Measurements from ENCODE around the gene SPATS1.
"Not testable (repeated sequence)": the region's sequence is repeated elsewhere in the genome, so short reads cannot be mapped to it uniquely, and the experiment has no call there.

Gene SPATS1

GRCh38 chr6:44333942-44334341 lies 8.5 kb upstream of the SPATS1 start:
- H3K36me3 ChIP-seq = no peaks in the 10 kb centered on the region
- H3K4me2 ChIP-seq = peak overlapping the region in 6 of 11 experiments; percentile 12 to 62 (median 30); a peak in 7 of 22 replicates
- peaks cover 0 to 19% (median 3%) of the 10 kb centered on the region in 10 experiments; a peak in 9 of 20 replicates for H3K4me1 ChIP-seq
- TF ChIP-seq Cebpa-rat (IDR thresholded peaks at IDR 0.05) = no peak
- H3K27me3 ChIP-seq = no peaks in the 10 kb centered on the region
- H3K4me3 ChIP-seq = no peak overlapping the region
- no peak overlapping the region for H3K27ac ChIP-seq
- H3K9me3 ChIP-seq (replicated peaks in 1 of 11) = no peaks in the 10 kb centered on the region
- no peak overlapping the region for H3K9ac ChIP-seq
- no peaks in the 10 kb centered on the region for H4K20me1 ChIP-seq

GRCh38 chr6:44335631-44336030 lies 6.8 kb upstream of the SPATS1 start:
- Histone ChIP-seq H3K4me2 (no peak overlapping the region), H3K27ac (no peak overlapping the region), H3K4me1 (peaks cover 0 to 22% (median 12%) of the 10 kb centered on the region in 10 experiments; a peak in 13 of 20 replicates), H4K20me1 (no peaks in the 10 kb centered on the region), H3K9me3 (replicated peaks in 1 of 11) (no peaks in the 10 kb centered on the region), H3K4me3 (no peak overlapping the region), H3K36me3 (no peaks in the 10 kb centered on the region), H3K9ac (no peak overlapping the region), H3K27me3 (peaks cover 0 to 4% (median 0%) of the 10 kb centered on the region in 11 experiments; a peak in 2 of 22 replicates)
- no peak for TF ChIP-seq Cebpa-rat (IDR thresholded peaks at IDR 0.05)

- Histone ChIP-seq H3K27ac (peak overlapping the region in 1 of 11 experiments; percentile 19; a peak in 2 of 22 replicates), H3K9ac (no peak overlapping the region), H3K4me3 (no peak overlapping the region), H3K4me1 (peaks cover 6 to 39% (median 26%) of the 10 kb centered on the region in 10 experiments; a peak in 19 of 20 replicates), H3K36me3 (no peaks in the 10 kb centered on the region), H3K9me3 (replicated peaks in 1 of 11) (no peaks in the 10 kb centered on the region), H4K20me1 (no peaks in the 10 kb centered on the region; a peak in 2 of 22 replicates), H3K4me2 (no peak overlapping the region), H3K27me3 (peaks cover 12 to 32% (median 27%) of the 10 kb centered on the region in 11 experiments)
- no peak for TF ChIP-seq Cebpa-rat (IDR thresholded peaks at IDR 0.05)
These were observed 4.0 kb upstream of the SPATS1 start for GRCh38 chr6:44338228-44339122.

DNA sequence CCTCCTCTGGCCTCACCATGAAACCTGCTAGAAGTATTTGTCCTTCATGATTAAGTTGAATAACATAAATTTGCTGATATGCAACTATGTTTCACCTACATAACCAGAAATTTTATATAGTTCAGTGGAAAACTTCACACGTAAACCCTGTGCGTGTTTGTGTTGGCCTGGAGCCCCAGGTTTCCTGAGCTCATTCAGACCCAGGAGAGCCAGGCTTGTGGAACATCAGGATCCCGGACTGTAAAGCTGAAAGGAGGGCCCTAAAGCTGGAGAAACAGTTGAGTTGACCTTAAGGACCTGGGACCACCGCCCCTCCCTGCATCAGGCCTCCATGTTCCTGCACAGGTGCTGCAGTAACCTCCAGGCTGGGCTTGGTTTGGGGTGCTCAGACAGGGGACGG lies 3.1 kb upstream of the SPATS1 start:
- H3K36me3 ChIP-seq = no peaks in the 10 kb centered on the region
- no peak overlapping the region for H3K4me3 ChIP-seq
- H3K27me3 ChIP-seq = peaks cover 20 to 40% (median 35%) of the 10 kb centered on the region in 11 experiments
- H3K27ac ChIP-seq = peak overlapping the region in 1 of 11 experiments; percentile 19; a peak in 2 of 22 replicates
- H3K9ac ChIP-seq = no peak overlapping the region
- H3K9me3 ChIP-seq (replicated peaks in 1 of 11) = no peaks in the 10 kb centered on the region
- H3K4me2 ChIP-seq = no peak overlapping the region
- H4K20me1 ChIP-seq = no peaks in the 10 kb centered on the region; a peak in 2 of 22 replicates
- peaks cover 6 to 36% (median 21%) of the 10 kb centered on the region in 10 experiments; a peak in 18 of 20 replicates for H3K4me1 ChIP-seq
- no peak for TF ChIP-seq Cebpa-rat (IDR thresholded peaks at IDR 0.05)

DNA sequence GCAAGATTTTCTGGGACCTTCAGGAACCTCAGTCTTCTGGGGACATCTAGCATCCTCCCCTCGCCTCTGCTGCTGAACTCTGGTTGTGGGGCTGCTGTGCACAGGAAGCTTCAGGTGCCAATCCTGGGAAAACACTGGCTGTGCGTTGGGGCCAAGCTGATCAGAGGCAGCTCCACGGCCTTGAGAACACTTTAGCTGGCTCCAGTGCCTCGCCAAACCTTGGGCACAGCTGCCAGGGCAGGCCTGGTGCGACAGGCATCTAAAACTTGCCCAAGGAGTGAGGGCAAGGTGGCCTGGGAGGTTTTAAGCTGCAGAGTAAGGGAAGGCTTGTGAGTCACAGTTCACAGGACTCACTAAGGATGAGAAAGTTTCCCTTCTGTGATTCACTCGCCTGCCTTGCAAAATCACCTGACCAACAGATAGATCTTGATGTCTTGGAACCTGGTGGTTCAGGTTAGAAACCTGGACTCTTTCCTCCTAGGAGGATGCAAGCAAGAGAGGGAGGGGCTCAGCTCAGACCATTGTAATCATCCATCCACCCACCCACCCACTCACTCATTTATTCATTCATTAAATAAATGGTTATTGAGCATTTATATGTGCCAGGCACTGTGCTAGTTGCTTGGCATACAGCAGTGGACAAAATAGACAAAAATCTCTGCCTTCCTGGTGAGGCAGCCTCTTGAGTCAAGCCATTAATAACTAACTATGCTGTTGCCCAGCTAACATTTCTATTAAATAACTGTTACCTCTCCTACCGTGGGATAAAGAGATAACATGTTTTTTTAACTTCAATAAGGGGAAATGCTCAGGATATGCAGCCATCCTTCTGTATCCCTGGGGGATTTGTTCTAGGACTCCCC lies 2.5 kb upstream of the SPATS1 start:
- Histone ChIP-seq H3K4me1 (peaks cover 6 to 36% (median 21%) of the 10 kb centered on the region in 10 experiments; a peak in 18 of 20 replicates), H3K27ac (no peak overlapping the region), H4K20me1 (no peaks in the 10 kb centered on the region; a peak in 2 of 22 replicates), H3K9me3 (replicated peaks in 1 of 11) (no peaks in the 10 kb centered on the region), H3K4me2 (peak overlapping the region in 6 of 11 experiments; percentile 13 to 42 (median 26); a peak in 6 of 22 replicates), H3K9ac (no peak overlapping the region), H3K27me3 (peaks cover 27 to 43% (median 39%) of the 10 kb centered on the region in 11 experiments), H3K36me3 (no peaks in the 10 kb centered on the region), H3K4me3 (no peak overlapping the region)
- TF ChIP-seq Cebpa-rat (IDR thresholded peaks at IDR 0.05) = no peak

DNA sequence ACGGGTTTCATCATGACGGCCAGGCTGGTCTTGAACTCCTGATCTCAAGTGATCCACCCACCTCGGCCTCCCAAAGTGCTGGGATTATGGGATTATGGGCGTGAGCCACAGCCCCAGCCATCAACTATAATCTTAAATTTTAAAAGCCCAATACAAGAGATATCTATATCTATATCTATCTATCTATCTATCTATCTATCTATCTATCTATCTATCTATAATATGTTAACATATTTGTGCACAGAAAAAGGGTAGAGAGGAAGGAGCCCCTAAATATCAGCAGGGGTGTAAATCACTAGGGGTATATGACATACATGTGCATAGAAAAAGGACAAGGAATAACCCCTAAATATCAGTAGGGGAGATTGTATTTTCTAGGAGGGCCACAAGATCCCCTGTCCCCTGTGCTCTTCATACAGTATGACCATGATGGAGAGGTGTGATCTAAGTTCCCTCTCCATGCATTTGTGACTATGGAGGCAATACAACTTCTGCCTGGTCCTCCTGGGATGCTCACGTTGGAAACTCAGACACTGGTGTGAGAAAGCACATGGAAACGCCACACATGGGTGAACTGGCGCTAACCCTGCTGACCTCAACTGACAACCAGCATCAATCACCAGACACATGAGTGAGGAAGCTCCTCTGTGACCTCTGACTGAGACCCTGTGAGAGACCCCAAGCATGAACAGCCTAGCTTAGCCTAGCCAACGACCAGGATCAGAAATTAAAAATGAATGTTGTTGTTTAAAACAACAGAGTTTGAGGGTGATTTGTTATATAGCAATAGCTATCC lies 1.2 kb upstream of the SPATS1 start:
- Histone ChIP-seq H3K9me3 (replicated peaks in 1 of 11) (no peaks in the 10 kb centered on the region), H3K4me2 (peak overlapping the region in 9 of 11 experiments; percentile 18 to 95 (median 83); a peak in 14 of 22 replicates), H3K27ac (peak overlapping the region in 3 of 11 experiments; percentile 8 to 48 (median 13); a peak in 3 of 22 replicates), H3K27me3 (peaks cover 27 to 45% (median 42%) of the 10 kb centered on the region in 11 experiments), H3K9ac (no peak overlapping the region), H3K4me1 (peaks cover 6 to 36% (median 21%) of the 10 kb centered on the region in 10 experiments; a peak in 18 of 20 replicates), H3K4me3 (no peak overlapping the region), H4K20me1 (no peaks in the 10 kb centered on the region; a peak in 2 of 22 replicates), H3K36me3 (no peaks in the 10 kb centered on the region)
- TF ChIP-seq Cebpa-rat (IDR thresholded peaks at IDR 0.05) = no peak

- TF ChIP-seq Cebpa-rat (IDR thresholded peaks at IDR 0.05) = peak in 4 of 11 experiments; percentile 35 to 75 (median 59); a peak in 6 of 22 replicates
- H4K20me1 ChIP-seq = no peaks in the 10 kb centered on the region; a peak in 2 of 22 replicates
- peak overlapping the region in 4 of 11 experiments; percentile 7 to 57 (median 41); a peak in 6 of 22 replicates for H3K9ac ChIP-seq
- peak overlapping the region; percentile 14 to 95 (median 78); a peak in 20 of 22 replicates for H3K4me2 ChIP-seq
- H3K36me3 ChIP-seq = no peaks in the 10 kb centered on the region
- peaks cover 27 to 45% (median 42%) of the 10 kb centered on the region in 11 experiments for H3K27me3 ChIP-seq
- peak overlapping the region in 6 of 10 experiments; percentile 14 to 39 (median 25); a peak in 8 of 20 replicates for H3K4me3 ChIP-seq
- no peaks in the 10 kb centered on the region for H3K9me3 ChIP-seq (replicated peaks in 1 of 11)
- peaks cover 6 to 36% (median 21%) of the 10 kb centered on the region in 10 experiments; a peak in 18 of 20 replicates for H3K4me1 ChIP-seq
- H3K27ac ChIP-seq = peak overlapping the region in 4 of 11 experiments; percentile 18 to 65 (median 51); a peak in 7 of 22 replicates
These were observed 398 bp upstream of the SPATS1 start for GRCh38 chr6:44342052-44342451.

DNA sequence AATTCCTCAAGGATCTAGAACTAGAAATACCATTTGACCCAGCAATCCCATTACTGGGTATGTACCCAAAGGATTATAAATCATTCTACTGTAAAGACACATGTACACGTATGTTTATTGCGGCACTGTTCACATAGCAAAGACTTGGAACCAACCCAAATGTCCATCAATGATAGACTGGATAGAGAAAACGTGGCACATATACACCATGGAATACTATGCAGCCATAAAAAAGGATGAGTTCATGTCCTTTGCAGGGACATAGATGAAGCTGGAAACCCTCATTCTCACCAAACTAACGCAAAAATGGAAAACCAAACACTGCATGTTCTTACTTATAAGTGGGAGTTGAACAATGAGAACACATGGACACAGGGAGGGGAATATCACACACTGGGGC lies 4.4 kb downstream of the SPATS1 start:
- H3K9me3 ChIP-seq (replicated peaks in 1 of 11); H3K4me3 ChIP-seq; H4K20me1 ChIP-seq; H3K9ac ChIP-seq; H3K27ac ChIP-seq; H3K4me2 ChIP-seq; H3K36me3 ChIP-seq: not testable (repeated sequence)
- H3K27me3 ChIP-seq = peaks cover 25 to 35% (median 33%) of the 10 kb centered on the region in 11 experiments
- peaks cover 6 to 24% (median 12%) of the 10 kb centered on the region in 10 experiments; a peak in 17 of 20 replicates for H3K4me1 ChIP-seq

Measured in BLaER1 treated with 17β-estradiol and CSF1 and Interleukin-3, amounts not matched to agents 10 nM and 100 nM (cell line).